Heart left ventricle (tissue), 13 donors: ENCODE data around the gene PRG3.

ENCODE experiments used
- POLR2A ChIP-seq, 2 donors: fragments of 450-650 bp; IDR thresholded peaks; one replicate each; pipeline ENCODE4 v1.6.1; 2017; ENCODE audit warnings: antibody characterized with exemption in 2 of 2, mild to moderate bottlenecking in 2 of 2, moderate library complexity in 2 of 2
- TF ChIP-seq, protein P1 (sequence below), 12 donors: fragments of 200-600 bp; sonication (generic) in 4 of 12; IDR thresholded peaks; one replicate each; pipeline versions ENCODE4 v1.5.0 to v1.8.0; 2018 to 2022; ENCODE audit warnings: antibody characterized with exemption in 12 of 12, mild to moderate bottlenecking in 5 of 12
- donor health status: ischemic (EF 13 %, LVEDD 7.1; RV severe dilation, severe dysfunction).
- donor health status: DM: no; HTN: yes; CAD: no.
- donor health status: DM: no; HTN: no; CAD: no.
- donor health status: ischemic (EF 25% LVEDD 6.9; RV normal size, moderate dysfunction).
- donor health status: ischemic (EF 25% LVEDD 5.7; RV mildly dilated, moderate dysfunction).
- donor health status: ischemic (EF 35%, LVEDD 5.7; RV mildly dilated, moderate dysfunction).
- donor health status: nonischemic (EF 11% LVEDD 7.7; RV severe dilation, severe dysfunction).
- donor health status: DM: yes; HTN: yes; CAD: no.
- donor health status: PGD.
- donor health status: ischemic (EF 29% LVEDD 5.4; RV normal size, mild dysfunction).
- donor health status: nonischemic (EF 23%, LVEDD 6.1; RV moderate dilation, normal function).

DNA sequence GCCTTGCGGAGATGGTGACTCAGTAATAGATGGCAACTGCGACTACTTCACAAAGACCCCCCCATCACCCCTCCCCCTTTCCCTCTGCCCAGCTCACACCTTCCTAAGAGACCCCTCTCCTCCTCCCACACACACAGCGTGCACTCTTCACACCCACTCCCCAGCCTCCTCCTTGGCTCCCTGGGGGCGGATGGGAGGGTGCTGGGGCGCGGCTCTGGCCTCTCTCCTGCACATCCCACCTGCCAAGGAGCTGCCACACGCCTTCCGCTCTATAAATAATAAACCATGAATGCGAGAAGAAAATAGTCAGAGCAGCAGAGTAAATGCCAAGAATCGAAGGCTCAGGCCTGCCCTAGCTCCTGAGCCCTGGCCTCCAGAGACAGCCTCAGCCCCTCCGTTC lies 38.2 kb downstream of the PRG3 start:
- TF ChIP-seq, protein P1, sequence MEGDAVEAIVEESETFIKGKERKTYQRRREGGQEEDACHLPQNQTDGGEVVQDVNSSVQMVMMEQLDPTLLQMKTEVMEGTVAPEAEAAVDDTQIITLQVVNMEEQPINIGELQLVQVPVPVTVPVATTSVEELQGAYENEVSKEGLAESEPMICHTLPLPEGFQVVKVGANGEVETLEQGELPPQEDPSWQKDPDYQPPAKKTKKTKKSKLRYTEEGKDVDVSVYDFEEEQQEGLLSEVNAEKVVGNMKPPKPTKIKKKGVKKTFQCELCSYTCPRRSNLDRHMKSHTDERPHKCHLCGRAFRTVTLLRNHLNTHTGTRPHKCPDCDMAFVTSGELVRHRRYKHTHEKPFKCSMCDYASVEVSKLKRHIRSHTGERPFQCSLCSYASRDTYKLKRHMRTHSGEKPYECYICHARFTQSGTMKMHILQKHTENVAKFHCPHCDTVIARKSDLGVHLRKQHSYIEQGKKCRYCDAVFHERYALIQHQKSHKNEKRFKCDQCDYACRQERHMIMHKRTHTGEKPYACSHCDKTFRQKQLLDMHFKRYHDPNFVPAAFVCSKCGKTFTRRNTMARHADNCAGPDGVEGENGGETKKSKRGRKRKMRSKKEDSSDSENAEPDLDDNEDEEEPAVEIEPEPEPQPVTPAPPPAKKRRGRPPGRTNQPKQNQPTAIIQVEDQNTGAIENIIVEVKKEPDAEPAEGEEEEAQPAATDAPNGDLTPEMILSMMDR (IDR thresholded peaks at IDR 0.05), result no peak
- TF ChIP-seq POLR2A (IDR thresholded peaks at IDR 0.05), result no peak
